NCI-H2196 treated with DMSO at 0.1 percent for 48 hours (cell line): ENCODE measurements around the gene TAF11L11.
"Not testable (repeated sequence)": the region's sequence is repeated elsewhere in the genome, so short reads cannot be mapped to it uniquely, and the experiment has no call there.

Source experiments
- DNase-seq: peaks from one replicate; lab custom pipeline; 2025; ENCODE audit not compliant: unreplicated experiment; lab: John Stamatoyannopoulos, UW

Gene TAF11L11

GRCh38 chr5:17603880-17604279, at the start of gene TAF11L11:
Gene TAF11L11 (plus strand): TSS chr5:17604183.
- not testable (repeated sequence) for DNase-seq

- DNase-seq: not testable (repeated sequence)
These were observed 18.3 kb upstream of the TAF11L11 start, which contains the start of gene TAF11L7 for GRCh38 chr5:17585658-17586057. Gene TAF11L7 (minus strand): TSS chr5:17585758.

- DNase-seq: not testable (repeated sequence)
These were observed 13.1 kb upstream of the TAF11L11 start, which contains the start of gene TAF11L8 for GRCh38 chr5:17590860-17591259. Gene TAF11L8 (minus strand): TSS chr5:17590960.

GRCh38 chr5:17594255-17594654, 9.7 kb upstream of the TAF11L11 start, which contains the start of gene TAF11L9:
Gene TAF11L9 (minus strand): TSS chr5:17594394.
- DNase-seq: not testable (repeated sequence)

- DNase-seq: not testable (repeated sequence)
These were observed 6.3 kb upstream of the TAF11L11 start, which contains the start of gene TAF11L10 for GRCh38 chr5:17597728-17598127. Gene TAF11L10 (minus strand): TSS chr5:17597828.

- no peak for DNase-seq
These were observed 968 bp downstream of the TAF11L11 start for GRCh38 chr5:17604951-17605350.

- not testable (repeated sequence) for DNase-seq
These were observed 3.5 kb downstream of the TAF11L11 start for GRCh38 chr5:17607461-17607860.

- DNase-seq: not testable (repeated sequence)
These were observed 6.1 kb downstream of the TAF11L11 start, which contains the start of gene TAF11L12 for GRCh38 chr5:17610092-17610491. Gene TAF11L12 (plus strand): TSS chr5:17610392.

GRCh38 chr5:17614872-17615605, 11.1 kb downstream of the TAF11L11 start:
- no peak for DNase-seq

GRCh38 chr5:17619354-17619753, 15.4 kb downstream of the TAF11L11 start:
- DNase-seq: no peak

GRCh38 chr5:17620627-17621026, 16.6 kb downstream of the TAF11L11 start:
- no peak for DNase-seq

- no peak for DNase-seq
These were observed 21.7 kb downstream of the TAF11L11 start for GRCh38 chr5:17625686-17626085.

- DNase-seq: not testable (repeated sequence)
These were observed 27.8 kb downstream of the TAF11L11 start, which contains the start of gene TAF11L13 for GRCh38 chr5:17631788-17632187. Gene TAF11L13 (plus strand): TSS chr5:17632088.

GRCh38 chr5:17634160-17634559, 30.2 kb downstream of the TAF11L11 start, which contains the start of gene TAF11L14:
Gene TAF11L14 (plus strand): TSS chr5:17634460.
- no peak for DNase-seq

GRCh38 chr5:17649232-17649631, 45.2 kb downstream of the TAF11L11 start:
- DNase-seq: not testable (repeated sequence)

- DNase-seq: not testable (repeated sequence)
These were observed 51.3 kb downstream of the TAF11L11 start for GRCh38 chr5:17655201-17655759.
